IMR-90 (cell line): ENCODE results near the gene DUSP11. TPM values are rescaled to one million over a fixed set of nuclear protein-coding genes. Genes with fewer than 3 reads are reported as not detected.

Experiments used
- ATAC-seq: fragments of 200-7000 bp; cut with Tn5 transposase; 2 replicates; pipeline ENCODE4 v1.9.1; 2020; ENCODE audit warnings: low read depth, mild to moderate bottlenecking, moderate library complexity
- BruUV-seq: library from RNA; stranded (reverse); fragments of 400-500 nt; replicated peaks from 2 replicates; lab custom pipeline; 2021; lab: Mats Ljungman, UMichigan
- CTCF ChIA-PET: fragments of 300-600 bp; formaldehyde crosslinking; extraction: SDS; loops from one replicate; lab custom pipeline; 2021; ENCODE audit warnings: antibody characterized with exemption; lab: Yijun Ruan, JAX
- POLR2A ChIA-PET: fragments of 300-600 bp; sonication (Branson Sonifier 250); formaldehyde crosslinking; loops from one replicate; lab custom pipeline; 2022; ENCODE audit warnings: antibody characterized with exemption; ENCODE audit not compliant: unreplicated experiment; lab: Charles Lee
- DNase-seq: peaks from one replicate; pipeline ENCODE4 v3.0.0; 2013
- H2AFZ ChIP-seq: replicated peaks from 2 replicates; pipeline ENCODE3; 2013; ENCODE audit warnings: low read length, mild to moderate bottlenecking; ENCODE audit not compliant: poor library complexity
- H2AK5ac ChIP-seq: 2 replicates; pipeline ENCODE4 v1.6.1; 2013; ENCODE audit warnings: low read depth, low read length, inconsistent platforms
- H2AK9ac ChIP-seq: replicated peaks from 2 replicates; pipeline ENCODE3; 2013; ENCODE audit warnings: mild to moderate bottlenecking, low read depth, low read length, moderate library complexity; ENCODE audit not compliant: poor library complexity
- H2BK120ac ChIP-seq: 2 replicates; pipeline ENCODE4 v1.6.1; 2013; ENCODE audit warnings: low read depth, low read length, inconsistent platforms
- H2BK15ac ChIP-seq: 3 replicates; pipeline ENCODE4 v1.6.1; 2013; ENCODE audit warnings: low read depth, low read length, inconsistent platforms
- H2BK20ac ChIP-seq: 2 replicates; pipeline ENCODE4 v1.6.1; 2013; ENCODE audit warnings: low read depth, mild to moderate bottlenecking, inconsistent platforms, low read length, moderate library complexity
- H2BK5ac ChIP-seq: 2 replicates; pipeline ENCODE4 v1.6.1; 2013; ENCODE audit warnings: mild to moderate bottlenecking, low read depth, low read length, inconsistent platforms; ENCODE audit not compliant: poor library complexity, severe bottlenecking
- H3K14ac ChIP-seq: replicated peaks from 2 replicates; pipeline ENCODE4 v1.6.1; 2013; ENCODE audit warnings: low read depth, low read length, inconsistent platforms
- H3K18ac ChIP-seq: 2 replicates; pipeline ENCODE4 v1.6.1; 2013; ENCODE audit warnings: low read depth, low read length, control low read depth
- H3K23ac ChIP-seq: 2 replicates; pipeline ENCODE4 v1.6.1; 2013; ENCODE audit warnings: low read depth, low read length, inconsistent platforms
- H3K27ac ChIP-seq: 2 replicates; pipeline ENCODE4 v1.5.1; 2013; ENCODE audit warnings: mild to moderate bottlenecking, control low read depth, low read length; ENCODE audit not compliant: insufficient read depth
- H3K27me3 ChIP-seq: 2 replicates; pipeline ENCODE4 v1.6.1; 2013; ENCODE audit warnings: low read length; ENCODE audit not compliant: control insufficient read depth, insufficient read depth
- H3K36me3 ChIP-seq: 2 replicates; pipeline ENCODE4 v1.6.1; 2013; ENCODE audit warnings: low read length, mixed read lengths; ENCODE audit not compliant: control insufficient read depth, insufficient read depth
- H3K4ac ChIP-seq: 2 replicates; pipeline ENCODE4 v1.6.1; 2013; ENCODE audit warnings: low read depth, low read length, inconsistent platforms
- H3K4me1 ChIP-seq: 2 replicates; pipeline ENCODE4 v1.6.1; 2013; ENCODE audit warnings: low read length, mixed read lengths; ENCODE audit not compliant: control insufficient read depth, insufficient read depth
- H3K4me2 ChIP-seq: 2 replicates; pipeline ENCODE4 v1.6.1; 2013; ENCODE audit warnings: low read depth, mild to moderate bottlenecking, control low read depth, low read length, moderate library complexity
- H3K4me3 ChIP-seq: 2 replicates; pipeline ENCODE4 v1.5.1; 2013; ENCODE audit warnings: low read depth, mild to moderate bottlenecking, control low read depth, low read length, moderate library complexity; ENCODE audit not compliant: insufficient read depth
- H3K56ac ChIP-seq: 2 replicates; pipeline ENCODE4 v1.6.1; 2013; ENCODE audit warnings: low read length, inconsistent platforms; ENCODE audit not compliant: insufficient read depth; ENCODE audit errors: extremely low read depth
- H3K79me1 ChIP-seq, 2 experiments: 2 replicates each; pipeline ENCODE4 v1.6.1; 2013; ENCODE audit warnings: low read length in 2 of 2, inconsistent platforms in 1 of 2, low read depth in 1 of 2
- H3K9ac ChIP-seq: 2 replicates; pipeline ENCODE4 v1.6.1; 2013; ENCODE audit warnings: low read depth, low read length, control low read depth
- H3K9me1 ChIP-seq: 2 replicates; pipeline ENCODE4 v1.6.1; 2013; ENCODE audit warnings: low read length, inconsistent platforms; ENCODE audit not compliant: insufficient read depth
- H3K9me3 ChIP-seq: 2 replicates; pipeline ENCODE4 v1.6.1; 2013; ENCODE audit warnings: low read length; ENCODE audit not compliant: control insufficient read depth, insufficient read depth
- H4K20me1 ChIP-seq: 2 replicates; pipeline ENCODE4 v1.6.1; 2013; ENCODE audit warnings: low read length, inconsistent platforms; ENCODE audit not compliant: insufficient read depth
- H4K5ac ChIP-seq: 2 replicates; pipeline ENCODE4 v1.6.1; 2013; ENCODE audit warnings: mild to moderate bottlenecking, low read depth, low read length, control low read depth
- H4K8ac ChIP-seq, 2 experiments: 2 replicates each; pipeline ENCODE4 v1.6.1; 2013; ENCODE audit warnings: low read depth in 2 of 2, low read length in 2 of 2, control low read depth in 1 of 2, inconsistent platforms in 1 of 2
- H4K91ac ChIP-seq: 2 replicates; pipeline ENCODE4 v1.6.1; 2013; ENCODE audit warnings: low read depth, low read length, inconsistent platforms; ENCODE audit not compliant: insufficient read depth
- BHLHE40 ChIP-seq: fragments of 150-350 bp; IDR thresholded peaks from 2 replicates; pipeline ENCODE4 v1.6.1; 2016; ENCODE audit warnings: mild to moderate bottlenecking, low read depth, low read length
- CEBPB ChIP-seq: IDR thresholded peaks from 2 replicates; pipeline ENCODE4 v1.6.1; 2012; ENCODE audit warnings: low read depth, low read length, improper control_type of control experiment
- CHD1 ChIP-seq: IDR thresholded peaks from 2 replicates; pipeline ENCODE4 v1.6.1; 2012; ENCODE audit warnings: low read depth, low read length, improper control_type of control experiment
- ELK1 ChIP-seq: fragments of 150-350 bp; IDR thresholded peaks from 2 replicates; pipeline ENCODE4 v1.6.1; 2016; ENCODE audit warnings: low read depth, mild to moderate bottlenecking, low read length, moderate library complexity, borderline replicate concordance
- FOS ChIP-seq: fragments of 150-350 bp; IDR thresholded peaks from 2 replicates; pipeline ENCODE4 v1.6.1; 2016; ENCODE audit warnings: low read depth, low read length
- MAFK ChIP-seq: IDR thresholded peaks from 2 replicates; pipeline ENCODE4 v1.6.1; 2012; ENCODE audit warnings: low read depth, low read length, improper control_type of control experiment
- MAZ ChIP-seq: IDR thresholded peaks from 2 replicates; pipeline ENCODE4 v1.6.1; 2012; ENCODE audit warnings: low read depth, mild to moderate bottlenecking, low read length, improper control_type of control experiment, moderate library complexity, borderline replicate concordance
- NFE2L2 ChIP-seq: fragments of 150-350 bp; IDR thresholded peaks from 2 replicates; pipeline ENCODE4 v1.6.1; 2016; ENCODE audit warnings: low read depth, mild to moderate bottlenecking, low read length
- POLR2A ChIP-seq: IDR thresholded peaks from 2 replicates; pipeline ENCODE4 v1.6.1; 2012; ENCODE audit warnings: mild to moderate bottlenecking, low read depth, low read length
- RFX5 ChIP-seq: IDR thresholded peaks from 2 replicates; pipeline ENCODE4 v1.8.0; 2012; ENCODE audit warnings: low read depth, mild to moderate bottlenecking, low read length, moderate library complexity
- SMC3 ChIP-seq: fragments of 150-350 bp; IDR thresholded peaks from 2 replicates; pipeline ENCODE4 v1.6.1; 2016; ENCODE audit warnings: low read depth, mild to moderate bottlenecking, antibody characterized with exemption, low read length, moderate library complexity
- WGBS, 2 experiments: methylation state at CpG; one replicate each; pipeline versions ENCODE4 v1.1.5 to v1.1.7; 2013; ENCODE audit warnings: missing lambda C conversion rate in 2 of 2; ENCODE audit not compliant: insufficient read length in 1 of 2; ENCODE audit errors: extremely low coverage in 2 of 2; 5-methylcytosine and 5-hydroxymethylcytosine counted together
- dilution Hi-C: fragments of 300-500 bp; cut with HindIII; formaldehyde crosslinking; loops from one replicate; pipeline ENCODE4 v1.14.3; 2018; ENCODE audit warnings: low sequenced_read_pairs; ENCODE audit not compliant: unreplicated experiment
- in situ Hi-C: fragments of 300-500 bp; cut with MboI; formaldehyde crosslinking; loops from 3 replicates; pipeline ENCODE4 v1.14.3; 2019; ENCODE audit warnings: low sequenced_read_pairs, inconsistent platforms, mixed read lengths
- intact Hi-C: fragments of 100-400 bp; cut with micrococcal nuclease; formaldehyde crosslinking; loops from 2 replicates; pipeline ENCODE4 v1.10.0; 2022
- polyA plus RNA-seq, 3 experiments: library from polyadenylated mRNA; depleted of rRNA; stranded (reverse); fragments of >200 nt; gene quantifications; 2 replicates each; pipeline ENCODE4 v1.2.3, GENCODE V29; 2012; ENCODE audit warnings: low replicate concordance in 1 of 3
- total RNA-seq: library from RNA; depleted of rRNA; stranded (reverse); fragments of >200 nt; gene quantifications from 2 replicates; pipeline ENCODE4 v1.2.3, GENCODE V29; 2012
- TF ChIP-seq, protein P1 (sequence below): conservative IDR thresholded peaks from 2 replicates; pipeline ENCODE4 v1.5.1; 2012; ENCODE audit warnings: mild to moderate bottlenecking, low read depth, low read length, improper control_type of control experiment

DUSP11 gene
- total and polyA plus RNA-seq, 2 of the 4 experiments (the other 2 are of a cell fraction): 22.4 to 25.6 TPM

DNA sequence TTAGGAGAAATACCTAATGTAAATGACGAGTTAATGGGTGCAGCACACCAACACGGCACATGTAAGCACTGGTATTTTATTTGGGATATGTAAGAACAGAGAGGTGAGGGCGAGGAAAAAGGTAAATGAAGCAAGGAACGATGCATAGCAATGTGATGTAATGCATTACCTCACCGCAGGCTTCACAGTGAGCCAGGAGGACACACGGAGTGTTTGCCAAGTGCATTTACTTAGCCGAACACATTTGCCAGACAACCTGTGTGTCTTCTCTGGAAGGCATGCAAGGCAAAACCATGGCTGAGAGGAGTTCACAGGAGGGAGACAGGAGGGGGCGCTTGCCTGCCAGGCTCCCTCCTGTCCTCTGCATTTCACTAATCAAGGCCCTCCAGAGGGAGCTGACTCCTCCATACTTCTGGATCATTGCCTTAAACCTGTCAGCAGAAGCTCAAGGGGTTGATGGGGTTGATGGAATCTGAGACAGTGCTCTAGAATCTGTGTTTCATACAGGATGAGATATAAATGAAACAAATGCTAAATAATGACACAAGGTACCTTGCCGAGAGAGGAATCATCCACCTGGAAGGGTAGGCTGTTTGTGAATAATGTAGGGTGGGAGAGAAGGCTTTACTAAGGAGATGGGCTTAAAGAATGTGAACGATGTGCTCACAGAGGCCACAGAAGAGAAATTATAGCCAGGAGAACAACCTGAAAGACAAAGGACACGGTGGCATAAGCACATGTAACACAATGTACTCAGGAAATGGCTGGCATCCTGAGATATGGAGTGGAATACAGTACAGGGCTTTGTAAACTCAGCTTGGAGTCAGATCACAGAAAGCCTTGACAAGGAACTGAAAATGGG lies 33.7 kb downstream of the DUSP11 start:
- Histone ChIP-seq H3K27me3 (no peaks in the 10 kb centered on the region), H2AK5ac (no peak overlapping the region), H3K9ac (no peak overlapping the region), H3K36me3 (peaks cover 21% of the 10 kb centered on the region), H2AK9ac (no peak overlapping the region), H3K9me1 (no peaks in the 10 kb centered on the region), H3K4me1 (no peaks in the 10 kb centered on the region), H4K20me1 (no peaks in the 10 kb centered on the region), H3K4ac (no peak overlapping the region), H2AFZ (no peak overlapping the region), H2BK5ac (no peak overlapping the region), H3K23ac (no peak overlapping the region), H4K91ac (no peak overlapping the region), H3K18ac (no peak overlapping the region), H2BK15ac (no peak overlapping the region), H3K79me1 (no peaks in the 10 kb centered on the region), H3K4me3 (no peak overlapping the region), H3K56ac (no peak overlapping the region), H4K8ac (no peak overlapping the region), H3K14ac (no peak overlapping the region), H3K27ac (no peak overlapping the region), H4K5ac (no peak overlapping the region), H2BK120ac (no peak overlapping the region), H3K9me3 (no peaks in the 10 kb centered on the region), H2BK20ac (no peak overlapping the region), H3K4me2 (no peak overlapping the region)
- ChIA-PET POLR2A (no interaction called here), CTCF (no interaction called here)
- 100% methylated on average over 6 of the region's 11 CpGs; no CpG with 5 or more reads in 1 of the 2 experiments for WGBS, 2 experiments
- intact Hi-C loops: no loop called here
- no peak for TF ChIP-seq SMC3
- TF ChIP-seq BHLHE40: no peak
- TF ChIP-seq POLR2A: no peak
- TF ChIP-seq MAZ: no peak
- no peak for TF ChIP-seq NFE2L2
- no peak for TF ChIP-seq RFX5
- no peak for TF ChIP-seq ELK1
- TF ChIP-seq CHD1: no peak
- no peak for TF ChIP-seq MAFK
- TF ChIP-seq CEBPB: no peak
- TF ChIP-seq, protein P1, sequence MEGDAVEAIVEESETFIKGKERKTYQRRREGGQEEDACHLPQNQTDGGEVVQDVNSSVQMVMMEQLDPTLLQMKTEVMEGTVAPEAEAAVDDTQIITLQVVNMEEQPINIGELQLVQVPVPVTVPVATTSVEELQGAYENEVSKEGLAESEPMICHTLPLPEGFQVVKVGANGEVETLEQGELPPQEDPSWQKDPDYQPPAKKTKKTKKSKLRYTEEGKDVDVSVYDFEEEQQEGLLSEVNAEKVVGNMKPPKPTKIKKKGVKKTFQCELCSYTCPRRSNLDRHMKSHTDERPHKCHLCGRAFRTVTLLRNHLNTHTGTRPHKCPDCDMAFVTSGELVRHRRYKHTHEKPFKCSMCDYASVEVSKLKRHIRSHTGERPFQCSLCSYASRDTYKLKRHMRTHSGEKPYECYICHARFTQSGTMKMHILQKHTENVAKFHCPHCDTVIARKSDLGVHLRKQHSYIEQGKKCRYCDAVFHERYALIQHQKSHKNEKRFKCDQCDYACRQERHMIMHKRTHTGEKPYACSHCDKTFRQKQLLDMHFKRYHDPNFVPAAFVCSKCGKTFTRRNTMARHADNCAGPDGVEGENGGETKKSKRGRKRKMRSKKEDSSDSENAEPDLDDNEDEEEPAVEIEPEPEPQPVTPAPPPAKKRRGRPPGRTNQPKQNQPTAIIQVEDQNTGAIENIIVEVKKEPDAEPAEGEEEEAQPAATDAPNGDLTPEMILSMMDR: no peak
- no peak for TF ChIP-seq FOS
- no TSS peak for BruUV-seq
- DNase-seq (no peak), ATAC-seq (no peak)
- dilution Hi-C loops: no loop called here
- in situ Hi-C loops: no loop called here
